HEK293 (cell line): Measurements from ENCODE around the gene NAA16.
A peak's percentile ranks its signal among the peaks of the same experiment; 100 is the strongest.

Source experiments
- CTCF ChIA-PET: fragments of 350-600 bp; formaldehyde crosslinking; extraction: SDS; loops from one replicate; lab custom pipeline; 2021; ENCODE audit warnings: antibody characterized with exemption; lab: Yijun Ruan, JAX
- POLR2A ChIA-PET: fragments of 300-600 bp; formaldehyde crosslinking; extraction: SDS; loops from one replicate; lab custom pipeline; 2020; ENCODE audit warnings: antibody characterized with exemption, inconsistent platforms; lab: Yijun Ruan, JAX
- H3K27ac ChIP-seq: fragments of 200-500 bp; sonication (Bioruptor generic); 2 replicates; pipeline ENCODE4 v1.5.1; 2014; ENCODE audit warnings: low read depth, low read length, control low read depth, inconsistent platforms; ENCODE audit errors: extremely low read depth
- H3K36me3 ChIP-seq, 2 experiments: fragments of 200-500 bp in 1 of 2; sonication (Bioruptor generic) in 1 of 2; 1 replicate in 1 of 2; 2 replicates in 1 of 2; pipeline ENCODE4 v1.5.1; 2014 to 2017; ENCODE audit warnings: inconsistent platforms in 2 of 2, low read length in 2 of 2; ENCODE audit not compliant: control insufficient read depth in 2 of 2, insufficient read depth in 1 of 2
- H3K4me1 ChIP-seq: fragments of 200-500 bp; sonication (Bioruptor generic); 2 replicates; pipeline ENCODE4 v1.5.1; 2014; ENCODE audit warnings: mild to moderate bottlenecking, low read length, inconsistent platforms; ENCODE audit not compliant: control insufficient read depth, insufficient read depth
- H3K4me3 ChIP-seq: 2 replicates; pipeline ENCODE4 v1.5.1; 2011; ENCODE audit warnings: low read depth, mild to moderate bottlenecking, control low read depth, low read length, moderate library complexity
- H3K9me3 ChIP-seq: fragments of 200-500 bp; sonication (Bioruptor generic); 2 replicates; pipeline ENCODE4 v1.5.1; 2014; ENCODE audit warnings: low read depth, low read length, inconsistent platforms; ENCODE audit not compliant: control insufficient read depth, insufficient read depth
- CTCF ChIP-seq: fragments of 450-650 bp; formaldehyde crosslinking; IDR thresholded peaks from 2 replicates; pipeline ENCODE4 v1.5.1; 2016; ENCODE audit warnings: missing biosample characterization, missing genetic modification characterization
- IKZF3 ChIP-seq: fragments of 450-650 bp; IDR thresholded peaks from 2 replicates; pipeline ENCODE4 v1.5.0; 2018; ENCODE audit warnings: missing biosample characterization, mild to moderate bottlenecking, missing genetic modification characterization, moderate library complexity
- PRDM6 ChIP-seq: fragments of 450-650 bp; formaldehyde crosslinking; IDR thresholded peaks from 2 replicates; pipeline ENCODE4 v1.5.1; 2017; ENCODE audit warnings: missing biosample characterization, missing genetic modification characterization
- YY2 ChIP-seq: fragments of 450-650 bp; formaldehyde crosslinking; IDR thresholded peaks from 2 replicates; pipeline ENCODE4 v1.5.1; 2016; ENCODE audit warnings: missing biosample characterization, missing genetic modification characterization
- ZBTB1 ChIP-seq: fragments of 450-650 bp; formaldehyde crosslinking; IDR thresholded peaks from 2 replicates; pipeline ENCODE4 v1.5.1; 2016; ENCODE audit warnings: missing biosample characterization, missing genetic modification characterization
- ZNF114 ChIP-seq: fragments of 450-650 bp; formaldehyde crosslinking; IDR thresholded peaks from 2 replicates; pipeline ENCODE4 v1.5.0; 2017; ENCODE audit warnings: missing biosample characterization, missing genetic modification characterization
- ZNF155 ChIP-seq: fragments of 450-650 bp; formaldehyde crosslinking; IDR thresholded peaks from 2 replicates; pipeline ENCODE4 v1.5.1; 2016; ENCODE audit warnings: missing biosample characterization, missing genetic modification characterization
- ZNF175 ChIP-seq: fragments of 450-650 bp; formaldehyde crosslinking; IDR thresholded peaks from 2 replicates; pipeline ENCODE4 v1.5.1; 2016; ENCODE audit warnings: missing biosample characterization, missing genetic modification characterization
- ZNF280D ChIP-seq: fragments of 450-650 bp; formaldehyde crosslinking; IDR thresholded peaks from 2 replicates; pipeline ENCODE4 v1.5.1; 2016; ENCODE audit warnings: missing biosample characterization, missing genetic modification characterization
- ZNF529 ChIP-seq: fragments of 450-650 bp; formaldehyde crosslinking; IDR thresholded peaks from 2 replicates; pipeline ENCODE4 v1.5.1; 2017; ENCODE audit warnings: missing genetic modification characterization, missing biosample characterization; ENCODE audit not compliant: insufficient replicate concordance
- ZNF549 ChIP-seq: fragments of 450-650 bp; IDR thresholded peaks from 2 replicates; pipeline ENCODE4 v1.5.1; 2018; ENCODE audit warnings: missing biosample characterization, missing genetic modification characterization, mild to moderate bottlenecking, inconsistent platforms, moderate library complexity
- ZNF658 ChIP-seq: fragments of 450-650 bp; formaldehyde crosslinking; IDR thresholded peaks from 2 replicates; pipeline ENCODE4; 2016; ENCODE audit warnings: missing biosample characterization, missing genetic modification characterization
- ZNF777 ChIP-seq: fragments of 450-650 bp; formaldehyde crosslinking; IDR thresholded peaks from 2 replicates; pipeline ENCODE4 v1.5.1; 2017; ENCODE audit warnings: missing biosample characterization, missing genetic modification characterization, borderline replicate concordance

The NAA16 gene

GRCh38 chr13:41325752-41326151, 14.7 kb downstream of the NAA16 start:
- Histone ChIP-seq H3K4me1 (peaks cover 2% of the 10 kb centered on the region; the same call in 1 of the 2 replicates), H3K9me3 (no peaks in the 10 kb centered on the region), H3K27ac (no peak overlapping the region), H3K36me3 (peaks cover 21 to 29% of the 10 kb centered on the region in 2 experiments), H3K4me3 (no peak overlapping the region)
- ChIA-PET CTCF (no interaction called here), POLR2A (no interaction called here)
- no peak for TF ChIP-seq ZBTB1 (tag by site-specific recombination)
- TF ChIP-seq ZNF155 (tag by site-specific recombination) = no peak

GRCh38 chr13:41326661-41327060, 15.6 kb downstream of the NAA16 start:
- TF ChIP-seq ZNF777 (tag by site-specific recombination) (no peak), ZNF658 (tag by site-specific recombination) (no peak), ZNF114 (tag by site-specific recombination) (no peak), IKZF3 (tag by site-specific recombination) (no peak), CTCF (tag by site-specific recombination) (no peak), ZNF529 (tag by site-specific recombination) (no peak), YY2 (no peak), ZNF549 (no peak), ZNF280D (tag by site-specific recombination) (no peak)
- TF ChIP-seq, all 188 proteins: peak for 0
- H3K4me3 ChIP-seq = no peak overlapping the region
- no peak overlapping the region for H3K27ac ChIP-seq
- H3K4me1 ChIP-seq = peaks cover 2% of the 10 kb centered on the region; the same call in 1 of the 2 replicates
- peaks cover 17 to 29% of the 10 kb centered on the region in 2 experiments for H3K36me3 ChIP-seq
- CTCF ChIA-PET = no interaction called here
- POLR2A ChIA-PET = no interaction called here
- no peaks in the 10 kb centered on the region for H3K9me3 ChIP-seq

- peaks cover 2% of the 10 kb centered on the region; the same call in 1 of the 2 replicates for H3K4me1 ChIP-seq
- TF ChIP-seq PRDM6 (tag by site-specific recombination) = 0 out of 2 replicates have a peak, but pooled peaks have one; percentile 20
- no peak for TF ChIP-seq ZNF175
- no peak overlapping the region for H3K4me3 ChIP-seq
- ChIA-PET POLR2A (no interaction called here), CTCF (no interaction called here)
- peaks cover 12 to 26% of the 10 kb centered on the region in 2 experiments for H3K36me3 ChIP-seq
- no peak overlapping the region for H3K27ac ChIP-seq
- no peaks in the 10 kb centered on the region for H3K9me3 ChIP-seq
Observed at GRCh38 chr13:41327994-41328790, 17.1 kb downstream of the NAA16 start.
